A673 (cell line): ENCODE data around the gene CCDC78. TPM values are rescaled to one million over a fixed set of nuclear protein-coding genes. Genes with fewer than 3 reads are reported as not detected.

Experiments
- BruUV-seq: library from RNA; stranded (reverse); fragments of 400-500 nt; replicated peaks from 2 replicates; lab custom pipeline; 2021; lab: Mats Ljungman, UMichigan
- CTCF ChIA-PET: fragments of 300-600 bp; sonication (Branson Sonifier 250); formaldehyde crosslinking; loops from one replicate; lab custom pipeline; 2022; ENCODE audit warnings: antibody characterized with exemption; lab: Charles Lee
- POLR2A ChIA-PET: fragments of 300-600 bp; sonication (Branson Sonifier 250); formaldehyde crosslinking; loops from one replicate; lab custom pipeline; 2022; ENCODE audit warnings: antibody characterized with exemption; ENCODE audit not compliant: low non-redundant PET; lab: Charles Lee
- DNase-seq: peaks from one replicate; pipeline ENCODE4 v3.0.0-alpha.2; 2015; ENCODE audit warnings: low spot score
- H3K27ac ChIP-seq: fragments of 200-600 bp; sonication (generic); 2 replicates; pipeline ENCODE4 v1.5.1; 2016; ENCODE audit warnings: mixed run types, low read depth, mild to moderate bottlenecking, mixed read lengths, antibody characterized with exemption, low read length; ENCODE audit not compliant: poor library complexity, severe bottlenecking
- H3K27me3 ChIP-seq: fragments of 200-600 bp; sonication (generic); replicated peaks from 2 replicates; pipeline ENCODE4 v1.6.1; 2017; ENCODE audit warnings: mixed run types, low read depth, mild to moderate bottlenecking, mixed read lengths, antibody characterized with exemption, low read length; ENCODE audit not compliant: insufficient read depth, poor library complexity
- H3K36me3 ChIP-seq: fragments of 200-600 bp; sonication (generic); 2 replicates; pipeline ENCODE4 v1.6.1; 2016; ENCODE audit warnings: mixed run types, mild to moderate bottlenecking, mixed read lengths, antibody characterized with exemption, low read length; ENCODE audit not compliant: insufficient read depth, poor library complexity, severe bottlenecking
- H3K4me1 ChIP-seq: fragments of 200-600 bp; sonication (generic); 2 replicates; pipeline ENCODE4 v1.6.1; 2017; ENCODE audit warnings: mixed run types, mild to moderate bottlenecking, mixed read lengths, antibody characterized with exemption, low read length; ENCODE audit not compliant: insufficient read depth, poor library complexity, severe bottlenecking
- H3K4me3 ChIP-seq: fragments of 200-600 bp; sonication (generic); 2 replicates; pipeline ENCODE4 v1.5.1; 2016; ENCODE audit warnings: low read depth, mixed run types, mild to moderate bottlenecking, mixed read lengths, low read length; ENCODE audit not compliant: poor library complexity, severe bottlenecking
- H3K9me3 ChIP-seq: fragments of 200-600 bp; sonication (generic); 2 replicates; pipeline ENCODE4 v1.6.1; 2016; ENCODE audit warnings: mixed run types, low read depth, mild to moderate bottlenecking, mixed read lengths, antibody characterized with exemption, low read length; ENCODE audit not compliant: poor library complexity, severe bottlenecking
- EZH2 ChIP-seq: fragments of 200-600 bp; sonication (generic); IDR thresholded peaks from 2 replicates; pipeline ENCODE4 v1.6.1; 2017; ENCODE audit warnings: borderline replicate concordance, low read depth, mild to moderate bottlenecking, mixed read lengths, antibody characterized with exemption, low read length; ENCODE audit not compliant: poor library complexity, severe bottlenecking
- intact Hi-C: fragments of 100-400 bp; cut with micrococcal nuclease; formaldehyde crosslinking; loops from one replicate; pipeline ENCODE4 v1.10.0; 2022; ENCODE audit not compliant: unreplicated experiment
- total RNA-seq: library from RNA; stranded (reverse); gene quantifications from 2 replicates; pipeline ENCODE4 v1.2.3, GENCODE V29; 2021
- TF ChIP-seq, protein P1 (sequence below): fragments of 300-800, 200-600 bp; sonication (generic); conservative IDR thresholded peaks from 2 replicates; pipeline ENCODE4 v1.5.1; 2017; ENCODE audit warnings: low read depth, mild to moderate bottlenecking, antibody characterized with exemption, low read length, moderate library complexity, mixed read lengths

Gene CCDC78
- total RNA-seq, 1 experiment from 2014 or later = 0.28 TPM

GRCh38 chr16:682493-683395 lies 43.5 kb downstream of the CCDC78 start:
- POLR2A ChIA-PET = no interaction called here
- BruUV-seq = no TSS peak
- H3K27me3 ChIP-seq = no peaks in the 10 kb centered on the region
- peak overlapping the region; percentile 86 for H3K27ac ChIP-seq
- intact Hi-C loops = no loop called here
- peak overlapping the region; percentile 63 for H3K4me3 ChIP-seq
- CTCF ChIA-PET = no interaction called here
- H3K36me3 ChIP-seq = peaks cover 27% of the 10 kb centered on the region
- DNase-seq = no peak
- no peaks in the 10 kb centered on the region for H3K9me3 ChIP-seq
- TF ChIP-seq, protein P1, sequence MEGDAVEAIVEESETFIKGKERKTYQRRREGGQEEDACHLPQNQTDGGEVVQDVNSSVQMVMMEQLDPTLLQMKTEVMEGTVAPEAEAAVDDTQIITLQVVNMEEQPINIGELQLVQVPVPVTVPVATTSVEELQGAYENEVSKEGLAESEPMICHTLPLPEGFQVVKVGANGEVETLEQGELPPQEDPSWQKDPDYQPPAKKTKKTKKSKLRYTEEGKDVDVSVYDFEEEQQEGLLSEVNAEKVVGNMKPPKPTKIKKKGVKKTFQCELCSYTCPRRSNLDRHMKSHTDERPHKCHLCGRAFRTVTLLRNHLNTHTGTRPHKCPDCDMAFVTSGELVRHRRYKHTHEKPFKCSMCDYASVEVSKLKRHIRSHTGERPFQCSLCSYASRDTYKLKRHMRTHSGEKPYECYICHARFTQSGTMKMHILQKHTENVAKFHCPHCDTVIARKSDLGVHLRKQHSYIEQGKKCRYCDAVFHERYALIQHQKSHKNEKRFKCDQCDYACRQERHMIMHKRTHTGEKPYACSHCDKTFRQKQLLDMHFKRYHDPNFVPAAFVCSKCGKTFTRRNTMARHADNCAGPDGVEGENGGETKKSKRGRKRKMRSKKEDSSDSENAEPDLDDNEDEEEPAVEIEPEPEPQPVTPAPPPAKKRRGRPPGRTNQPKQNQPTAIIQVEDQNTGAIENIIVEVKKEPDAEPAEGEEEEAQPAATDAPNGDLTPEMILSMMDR = no peak
- TF ChIP-seq EZH2 = no peak
- H3K4me1 ChIP-seq = peaks cover 33% of the 10 kb centered on the region

DNA sequence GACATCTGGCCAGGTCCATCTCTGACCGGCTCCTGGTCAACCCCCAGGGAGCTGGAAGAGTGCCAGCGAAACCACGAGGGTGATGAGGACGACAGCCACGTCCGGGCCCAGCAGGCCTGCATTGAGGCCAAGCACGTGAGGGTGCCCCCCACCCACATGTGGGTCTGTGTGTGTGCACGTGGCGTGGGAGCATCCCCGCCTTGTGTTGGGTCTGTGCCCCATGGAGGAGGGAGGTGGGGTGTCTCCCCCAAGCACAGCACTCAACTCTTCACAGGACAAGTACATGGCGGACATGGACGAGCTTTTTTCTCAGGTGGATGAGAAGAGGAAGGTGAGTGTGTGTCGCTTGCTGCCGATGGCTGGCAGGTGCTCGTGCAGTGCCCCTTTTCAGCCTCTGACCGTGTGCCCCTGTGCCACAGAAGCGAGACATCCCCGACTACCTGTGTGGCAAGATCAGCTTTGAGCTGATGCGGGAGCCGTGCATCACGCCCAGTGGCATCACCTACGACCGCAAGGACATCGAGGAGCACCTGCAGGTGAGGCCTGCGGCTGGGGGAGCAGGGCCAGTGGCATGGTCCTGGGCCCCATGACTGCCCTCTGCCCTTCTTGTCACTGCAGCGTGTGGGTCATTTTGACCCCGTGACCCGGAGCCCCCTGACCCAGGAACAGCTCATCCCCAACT lies 44.4 kb downstream of the CCDC78 start:
- intact Hi-C loops = no loop called here
- peaks cover 25% of the 10 kb centered on the region for H3K36me3 ChIP-seq
- TF ChIP-seq EZH2 = no peak
- TF ChIP-seq, protein P1 = no peak
- H3K27me3 ChIP-seq = no peaks in the 10 kb centered on the region
- BruUV-seq = TSS peak; percentile 90
- DNase-seq = no peak
- H3K27ac ChIP-seq = peak overlapping the region; percentile 86
- peak overlapping the region; percentile 94 for H3K4me3 ChIP-seq
- POLR2A ChIA-PET = interaction anchor here (0.6 kb wide), 1 partner anchor 14 kb away, joined by 3 read pairs; no protein-coding TSS in a partner anchor
- CTCF ChIA-PET = interaction anchor here (0.5 kb wide), 1 partner anchor 17 kb away, joined by 8 read pairs; no protein-coding TSS in a partner anchor
- H3K9me3 ChIP-seq = no peaks in the 10 kb centered on the region
- H3K4me1 ChIP-seq = peaks cover 33% of the 10 kb centered on the region

GRCh38 chr16:680967-681745 lies 45.1 kb downstream of the CCDC78 start:
- Histone ChIP-seq H3K4me1 (peaks cover 33% of the 10 kb centered on the region), H3K36me3 (peaks cover 23% of the 10 kb centered on the region), H3K4me3 (peak overlapping the region; percentile 94), H3K27me3 (no peaks in the 10 kb centered on the region), H3K9me3 (no peaks in the 10 kb centered on the region), H3K27ac (peak overlapping the region; percentile 86)
- peak; percentile 52 for DNase-seq
- CTCF ChIA-PET = interaction anchor here (0.5 kb wide), 1 partner anchor 16 kb away, joined by 8 read pairs; no protein-coding TSS in a partner anchor
- intact Hi-C loops = no loop called here
- TF ChIP-seq, protein P1 = no peak
- TF ChIP-seq EZH2 = no peak
- no TSS peak for BruUV-seq
- POLR2A ChIA-PET = interaction anchor here (0.6 kb wide), 1 partner anchor 15 kb away, joined by 3 read pairs; no protein-coding TSS in a partner anchor
